Progenitor cell of endocrine pancreas (in vitro differentiated cells): Measurements from ENCODE around the gene CACNG7. TPM values are rescaled to one million over a fixed set of nuclear protein-coding genes. Genes with fewer than 3 reads are reported as not detected.
A peak's percentile ranks its signal among the peaks of the same experiment; 100 is the strongest.

Source experiments
- DNase-seq: peaks from one replicate; pipeline ENCODE4 v3.0.0; 2021; ENCODE audit warnings: low spot score; ENCODE audit not compliant: unreplicated experiment
- H3K27ac Mint-ChIP-seq: 2 replicates; pipeline ENCODE4 v1.8.0; 2021; ENCODE audit warnings: mild to moderate bottlenecking, moderate library complexity, mixed read lengths
- H3K27me3 Mint-ChIP-seq: 2 replicates; pipeline ENCODE4 v1.8.0; 2021; ENCODE audit warnings: mixed read lengths
- H3K36me3 Mint-ChIP-seq: 2 replicates; pipeline ENCODE4 v1.8.0; 2022; ENCODE audit warnings: mixed read lengths; ENCODE audit not compliant: insufficient read depth
- H3K4me1 Mint-ChIP-seq: 2 replicates; pipeline ENCODE4 v1.8.0; 2021; ENCODE audit warnings: low read depth, mixed read lengths
- H3K4me3 Mint-ChIP-seq: 2 replicates; pipeline ENCODE4 v1.8.0; 2021; ENCODE audit warnings: low read depth, mild to moderate bottlenecking, moderate library complexity, mixed read lengths
- H3K9me3 Mint-ChIP-seq: 2 replicates; pipeline ENCODE4 v1.8.0; 2021; ENCODE audit warnings: low read depth, mixed read lengths
- CTCF ChIP-seq: fragments of 200-600 bp; sonication (generic); IDR thresholded peaks from one replicate; pipeline ENCODE4 v1.5.0; 2021; ENCODE audit warnings: antibody characterized with exemption, mild to moderate bottlenecking; ENCODE audit not compliant: unreplicated experiment
- total RNA-seq: library from RNA; stranded (reverse); gene quantifications from 2 replicates; pipeline ENCODE4 v1.2.1, GENCODE V29; 2021

The CACNG7 gene
- total RNA-seq, 1 donor from 2014 or later = not detected

DNA sequence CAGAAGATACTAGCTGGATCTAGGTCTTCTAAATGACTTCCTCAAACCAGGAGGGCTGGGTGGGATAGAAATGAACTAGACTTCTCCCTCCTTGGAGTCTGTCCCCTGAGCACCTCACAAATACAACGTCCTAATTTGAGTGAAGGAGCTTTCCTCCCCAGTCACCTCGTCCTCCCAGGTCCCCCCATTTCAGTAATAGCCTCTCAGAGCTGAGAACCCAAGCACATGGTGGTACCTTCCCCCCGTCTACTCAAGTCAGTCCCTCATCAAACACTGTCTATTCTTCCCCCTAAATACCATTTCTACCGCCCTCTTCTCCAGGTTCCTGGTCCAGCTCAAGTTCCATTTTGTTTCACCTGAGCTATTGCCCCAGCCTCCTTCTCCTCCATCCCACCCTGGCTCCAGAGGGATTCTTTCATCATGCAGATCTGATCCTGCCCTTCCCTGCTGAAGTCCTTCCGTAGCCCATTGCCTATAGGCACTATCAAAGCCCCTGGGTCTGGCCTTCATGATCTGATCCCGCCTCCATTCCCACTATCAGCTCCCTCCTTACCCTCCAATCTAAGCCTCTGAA is 32.3 kb upstream of the CACNG7 start:
- DNase-seq = no peak

GRCh38 chr19:53877361-53877766 is 31.7 kb upstream of the CACNG7 start:
- H3K4me3 Mint-ChIP-seq = peak overlapping the region; percentile 11

More for the DNA sequence above, 32.3 kb upstream of the CACNG7 start:
- H3K4me3 Mint-ChIP-seq = no peak overlapping the region
- H3K36me3 Mint-ChIP-seq = peaks cover 13% of the 10 kb centered on the region
- TF ChIP-seq CTCF = no peak
- peak overlapping the region; percentile 53 for H3K27ac Mint-ChIP-seq
- peaks cover 4% of the 10 kb centered on the region for H3K4me1 Mint-ChIP-seq
- no peaks in the 10 kb centered on the region for H3K27me3 Mint-ChIP-seq
- no peaks in the 10 kb centered on the region for H3K9me3 Mint-ChIP-seq

GRCh38 chr19:53878776-53879139 is 30.3 kb upstream of the CACNG7 start:
- no peaks in the 10 kb centered on the region for H3K9me3 Mint-ChIP-seq
- no peak for TF ChIP-seq CTCF
- no peak overlapping the region for H3K4me3 Mint-ChIP-seq
- H3K27me3 Mint-ChIP-seq = peaks cover 8% of the 10 kb centered on the region
- peak overlapping the region; percentile 68 for H3K27ac Mint-ChIP-seq
- H3K36me3 Mint-ChIP-seq = peaks cover 8% of the 10 kb centered on the region
- no peak for DNase-seq
- H3K4me1 Mint-ChIP-seq = peaks cover 7% of the 10 kb centered on the region

More at GRCh38 chr19:53877361-53877766, 31.7 kb upstream of the CACNG7 start:
- Mint-ChIP-seq H3K27me3 (no peaks in the 10 kb centered on the region), H3K4me1 (peaks cover 4% of the 10 kb centered on the region), H3K27ac (peak overlapping the region; percentile 31), H3K36me3 (peaks cover 13% of the 10 kb centered on the region), H3K9me3 (no peaks in the 10 kb centered on the region)
- no peak for TF ChIP-seq CTCF
- no peak for DNase-seq

- Mint-ChIP-seq H3K4me1 (peaks cover 10% of the 10 kb centered on the region), H3K27me3 (peaks cover 14% of the 10 kb centered on the region), H3K36me3 (peaks cover 5% of the 10 kb centered on the region), H3K27ac (peak overlapping the region; percentile 68), H3K4me3 (no peak overlapping the region), H3K9me3 (no peaks in the 10 kb centered on the region)
- DNase-seq = peak; percentile 100
- TF ChIP-seq CTCF = no peak
Observed at GRCh38 chr19:53879140-53880081, 29.7 kb upstream of the CACNG7 start.

DNA sequence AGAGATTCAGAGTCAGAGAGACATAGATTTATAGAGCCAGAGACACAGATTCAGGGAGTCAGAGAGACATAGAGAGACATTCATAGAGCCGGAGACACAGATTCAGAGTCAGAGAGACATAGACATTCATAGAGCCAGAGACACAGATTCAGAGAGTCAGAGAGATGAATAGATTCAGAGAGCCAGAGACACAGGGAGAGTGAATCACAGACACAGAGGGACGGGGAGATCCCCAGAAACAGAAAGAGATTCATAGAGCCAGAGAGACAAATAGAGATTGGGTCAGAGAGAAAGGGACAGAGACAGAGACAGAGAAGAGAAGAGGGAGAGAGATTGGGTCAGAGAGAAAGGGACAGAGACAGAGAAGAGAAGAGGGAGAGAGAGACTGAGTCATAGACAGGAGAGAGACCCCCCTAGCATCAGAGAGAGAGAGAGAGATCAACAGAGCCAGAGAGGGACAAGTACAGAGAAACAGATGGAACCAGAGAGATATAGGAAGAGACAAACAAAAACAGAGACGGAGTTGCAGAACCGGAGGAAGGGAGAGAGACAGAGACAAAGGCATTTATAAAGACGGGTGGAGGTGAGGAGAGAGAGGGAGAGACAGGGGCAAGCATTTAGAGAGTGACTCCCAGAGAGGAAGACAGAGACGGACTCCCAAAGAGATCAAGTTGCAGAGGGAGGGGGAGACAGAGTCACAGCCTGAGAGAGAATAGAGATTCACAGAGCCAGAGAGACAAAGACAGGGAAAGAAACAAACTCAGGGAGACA is 28.2 kb upstream of the CACNG7 start:
- TF ChIP-seq CTCF = no peak
- no peak for DNase-seq
- peaks cover 2% of the 10 kb centered on the region for H3K36me3 Mint-ChIP-seq
- H3K4me3 Mint-ChIP-seq = no peak overlapping the region
- H3K27me3 Mint-ChIP-seq = peaks cover 24% of the 10 kb centered on the region
- no peaks in the 10 kb centered on the region for H3K9me3 Mint-ChIP-seq
- peaks cover 11% of the 10 kb centered on the region for H3K4me1 Mint-ChIP-seq
- no peak overlapping the region for H3K27ac Mint-ChIP-seq
